ENCODE data around the gene SARM1. TPM values are rescaled to one million over a fixed set of nuclear protein-coding genes. Genes with fewer than 3 reads are reported as not detected.

SARM1 gene
- total RNA-seq, 1 experiment from 2014 or later = 5.1 TPM

DNA sequence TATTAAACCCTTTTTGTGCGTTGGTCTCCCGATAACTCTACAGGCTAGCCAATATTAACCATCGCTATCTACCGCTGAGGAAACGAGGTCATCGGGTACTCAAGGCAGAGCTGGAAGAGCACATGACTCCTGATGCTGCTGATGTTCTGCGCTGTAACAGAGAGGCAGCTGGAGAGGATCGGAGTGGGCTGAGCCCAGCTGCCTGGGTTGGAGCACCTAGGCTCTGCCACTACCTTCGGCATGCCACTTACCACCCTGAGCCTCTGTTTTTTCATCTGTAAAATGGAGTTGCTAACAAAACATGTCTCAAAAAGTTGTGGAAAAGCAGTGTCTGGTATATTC lies 35.0 kb downstream of the SARM1 start:
- peaks cover 9% of the 10 kb centered on the region for H3K23me2 ChIP-seq (ENCODE audit: insufficient read length, low read depth, low read length, poor library complexity, severe bottlenecking)
- H3K27ac ChIP-seq (ENCODE audit: insufficient read length, low read depth, low read length) = no peak overlapping the region
- H3K9me3 ChIP-seq (ENCODE audit: control insufficient read depth, low read depth, low read length) = no peaks in the 10 kb centered on the region
- H3K27me3 Mint-ChIP-seq (ENCODE audit: low read depth) = peaks cover 56% of the 10 kb centered on the region
- no peaks in the 10 kb centered on the region for H3K9me3 Mint-ChIP-seq
- no peaks in the 10 kb centered on the region for H4K20me1 ChIP-seq (ENCODE audit: control insufficient read depth, insufficient read depth, insufficient read length)
- no peak overlapping the region for H3K23ac ChIP-seq (ENCODE audit: insufficient read length, low read depth, low read length)
- H3K14ac ChIP-seq (ENCODE audit: insufficient read depth, low read length) = no peak overlapping the region
- no peaks in the 10 kb centered on the region; the same call in 1 of the 2 replicates for H3K27me3 ChIP-seq (ENCODE audit: insufficient read depth, low read length)
- DNase-seq = peak; percentile 70
- H2BK12ac ChIP-seq (ENCODE audit: insufficient read length, low read depth, low read length) = no peak overlapping the region
- H3K4me1 ChIP-seq (ENCODE audit: insufficient read depth, low read length) = peaks cover 15% of the 10 kb centered on the region; the same call in 1 of the 2 replicates
- WGBS (ENCODE audit: extremely low coverage, insufficient read length, low lambda C conversion rate) = no CpG with 5 or more reads among the region's 9 CpGs
- peak overlapping the region; percentile 68 to 85 for H3K4me3 Mint-ChIP-seq
- TF ChIP-seq, protein P1, sequence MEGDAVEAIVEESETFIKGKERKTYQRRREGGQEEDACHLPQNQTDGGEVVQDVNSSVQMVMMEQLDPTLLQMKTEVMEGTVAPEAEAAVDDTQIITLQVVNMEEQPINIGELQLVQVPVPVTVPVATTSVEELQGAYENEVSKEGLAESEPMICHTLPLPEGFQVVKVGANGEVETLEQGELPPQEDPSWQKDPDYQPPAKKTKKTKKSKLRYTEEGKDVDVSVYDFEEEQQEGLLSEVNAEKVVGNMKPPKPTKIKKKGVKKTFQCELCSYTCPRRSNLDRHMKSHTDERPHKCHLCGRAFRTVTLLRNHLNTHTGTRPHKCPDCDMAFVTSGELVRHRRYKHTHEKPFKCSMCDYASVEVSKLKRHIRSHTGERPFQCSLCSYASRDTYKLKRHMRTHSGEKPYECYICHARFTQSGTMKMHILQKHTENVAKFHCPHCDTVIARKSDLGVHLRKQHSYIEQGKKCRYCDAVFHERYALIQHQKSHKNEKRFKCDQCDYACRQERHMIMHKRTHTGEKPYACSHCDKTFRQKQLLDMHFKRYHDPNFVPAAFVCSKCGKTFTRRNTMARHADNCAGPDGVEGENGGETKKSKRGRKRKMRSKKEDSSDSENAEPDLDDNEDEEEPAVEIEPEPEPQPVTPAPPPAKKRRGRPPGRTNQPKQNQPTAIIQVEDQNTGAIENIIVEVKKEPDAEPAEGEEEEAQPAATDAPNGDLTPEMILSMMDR (conservative IDR thresholded peaks at IDR 0.05) = no peak
- no peaks in the 10 kb centered on the region for H3K79me2 ChIP-seq (ENCODE audit: insufficient read depth, low read length)
- peaks cover 0 to 3% (median 0%) of the 10 kb centered on the region in 3 experiments; a peak in 2 of 7 replicates for H3K36me3 Mint-ChIP-seq (ENCODE audit: insufficient read depth in 1 of 3, low read depth in 3 of 3)
- H2AFZ ChIP-seq (ENCODE audit: low read length) = no peak overlapping the region
- no peak overlapping the region for H2AK5ac ChIP-seq (ENCODE audit: insufficient read length, low read length)
- H3K9ac ChIP-seq (ENCODE audit: extremely low read depth, insufficient read length, low read length) = no peak overlapping the region
- H3T11ph ChIP-seq (ENCODE audit: low read length) = no peak overlapping the region
- no peaks in the 10 kb centered on the region for H3K79me1 ChIP-seq (ENCODE audit: insufficient read depth, low read depth, low read length, poor library complexity, severe bottlenecking)
- H4K5ac ChIP-seq (ENCODE audit: insufficient read length, low read depth, low read length) = no peak overlapping the region
- no peak overlapping the region for H2BK20ac ChIP-seq (ENCODE audit: low read depth, low read length, poor library complexity, severe bottlenecking)
- H3K27ac Mint-ChIP-seq = peak overlapping the region in 1 of 3 experiments; percentile 44; a peak in 1 of 7 replicates
- H2BK15ac ChIP-seq (ENCODE audit: low read depth, low read length) = no peak overlapping the region
- H2BK120ac ChIP-seq (ENCODE audit: low read depth, low read length, poor library complexity, severe bottlenecking) = no peak overlapping the region
- H4K91ac ChIP-seq (ENCODE audit: insufficient read length, low read depth, low read length) = no peak overlapping the region
- H3K4me1 Mint-ChIP-seq = peaks cover 65 to 74% of the 10 kb centered on the region in 2 experiments
- no peak overlapping the region for H2BK5ac ChIP-seq (ENCODE audit: insufficient read length, low read length)
- no peak overlapping the region for H3K4ac ChIP-seq (ENCODE audit: low read depth, low read length)
- H3K56ac ChIP-seq (ENCODE audit: insufficient read length, low read depth, low read length) = no peak overlapping the region
- H4K8ac ChIP-seq (replicated peaks; ENCODE audit: insufficient read length, low read depth, low read length) = no peak overlapping the region
- H3K18ac ChIP-seq (ENCODE audit: insufficient read length, low read depth, low read length) = no peak overlapping the region
- H3K4me2 ChIP-seq (ENCODE audit: insufficient read depth, insufficient read length, low read length) = peak overlapping the region; percentile 39

Data from H9 (cell line).